H1 (cell line): Measurements from ENCODE around the gene ZNF524. TPM values are rescaled to one million over a fixed set of nuclear protein-coding genes. Genes with fewer than 3 reads are reported as not detected.

Experiments
- CBX8 ChIP-seq: fragments of 300-800, 300-1000 bp; sonication (generic); IDR thresholded peaks from 2 replicates; pipeline ENCODE4 v1.7.1; 2016; ENCODE audit warnings: low read depth, low read length, borderline replicate concordance
- CHD7 ChIP-seq: fragments of 300-600 bp; sonication (generic); IDR thresholded peaks from 2 replicates; pipeline ENCODE4 v1.7.1; 2012; ENCODE audit warnings: low read length, moderate library complexity, mild to moderate bottlenecking, inconsistent platforms; ENCODE audit not compliant: insufficient replicate concordance
- E2F6 ChIP-seq: IDR thresholded peaks from 2 replicates; pipeline ENCODE4 v1.6.1; 2012; ENCODE audit warnings: inconsistent platforms
- JUN ChIP-seq: IDR thresholded peaks from 2 replicates; pipeline ENCODE4 v1.6.1; 2011; ENCODE audit warnings: low read depth, mild to moderate bottlenecking, improper control_type of control experiment, low read length
- KDM4A ChIP-seq: IDR thresholded peaks from one replicate; pipeline ENCODE4 v1.7.1; 2012; ENCODE audit warnings: low read depth, mild to moderate bottlenecking, moderate library complexity, low read length, inconsistent platforms; ENCODE audit not compliant: severe bottlenecking
- MAFK ChIP-seq: IDR thresholded peaks from 2 replicates; pipeline ENCODE4 v1.6.1; 2012; ENCODE audit warnings: low read depth, mild to moderate bottlenecking, improper control_type of control experiment, low read length
- MAX ChIP-seq: IDR thresholded peaks from 2 replicates; pipeline ENCODE4 v1.6.1; 2012; ENCODE audit warnings: inconsistent platforms
- RNF2 ChIP-seq: fragments of 200-900, 300-1000 bp; sonication (generic); IDR thresholded peaks from 2 replicates; pipeline ENCODE4 v1.7.1; 2016; ENCODE audit warnings: borderline replicate concordance, low read depth, mild to moderate bottlenecking, antibody characterized with exemption, low read length; ENCODE audit not compliant: poor library complexity, severe bottlenecking; ENCODE audit errors: missing control alignments
- SAP30 ChIP-seq: fragments of 300-600 bp; sonication (generic); IDR thresholded peaks from 2 replicates; pipeline ENCODE4 v1.7.1; 2012; ENCODE audit warnings: low read length, moderate library complexity, mild to moderate bottlenecking, inconsistent platforms; ENCODE audit not compliant: insufficient read depth, insufficient replicate concordance
- YY1 ChIP-seq: IDR thresholded peaks from 2 replicates; pipeline ENCODE4 v1.6.1; 2011; ENCODE audit warnings: low read depth, mild to moderate bottlenecking, low read length
- polyA plus RNA-seq, 7 experiments: library from polyadenylated mRNA; depleted of rRNA in 3 of 7; stranded (reverse) in 5 of 7; unstranded in 2 of 7; fragments of >200 nt in 5 of 7; fragments of 200-250 nt in 2 of 7; gene quantifications; 1 replicate in 5 of 7; 2 replicates in 1 of 7; 4 replicates in 1 of 7; pipeline versions ENCODE4 v1.2.1 to v1.2.3, GENCODE V29; 2011 to 2013; ENCODE audit warnings: missing spikeins in 2 of 7, mixed read lengths in 2 of 7
- total RNA-seq: library from RNA; stranded (reverse); fragmentation: NEBNext Ultra II Directional; extraction: Animal tissue kit (Norgen Biotek cat#: 25700); gene quantifications from 2 replicates; pipeline ENCODE4 v1.2.1, GENCODE V29; 2021

ZNF524 gene
- total and polyA plus RNA-seq, 2 of the 8 experiments (the other 6 are each of a cell fraction or from before 2014, with no cell fraction given), result 4.4 to 4.7 TPM

GRCh38 chr19:55613396-55613795 is 13.3 kb downstream of the ZNF524 start (continued):
- no peak for TF ChIP-seq CHD7
- no peak for TF ChIP-seq MAX
- no peak for TF ChIP-seq SAP30
- no peak for TF ChIP-seq YY1
- no peak for TF ChIP-seq RNF2
- TF ChIP-seq E2F6, result no peak
- TF ChIP-seq JUN, result no peak
- TF ChIP-seq CBX8, result no peak
- TF ChIP-seq MAFK, result no peak
- no peak for TF ChIP-seq KDM4A
